GOT3 (cell line): ENCODE data around the gene ASIC4.

Experiments used
- DNase-seq: peaks from one replicate; lab custom pipeline; 2025; ENCODE audit warnings: mixed read lengths; lab: John Stamatoyannopoulos, UW

ASIC4 gene

GRCh38 chr2:219480004-219480403 is 34.3 kb upstream of the ASIC4 start:
- DNase-seq = no peak

- no peak for DNase-seq
Observed at GRCh38 chr2:219482674-219483405, 31.4 kb upstream of the ASIC4 start.

DNA sequence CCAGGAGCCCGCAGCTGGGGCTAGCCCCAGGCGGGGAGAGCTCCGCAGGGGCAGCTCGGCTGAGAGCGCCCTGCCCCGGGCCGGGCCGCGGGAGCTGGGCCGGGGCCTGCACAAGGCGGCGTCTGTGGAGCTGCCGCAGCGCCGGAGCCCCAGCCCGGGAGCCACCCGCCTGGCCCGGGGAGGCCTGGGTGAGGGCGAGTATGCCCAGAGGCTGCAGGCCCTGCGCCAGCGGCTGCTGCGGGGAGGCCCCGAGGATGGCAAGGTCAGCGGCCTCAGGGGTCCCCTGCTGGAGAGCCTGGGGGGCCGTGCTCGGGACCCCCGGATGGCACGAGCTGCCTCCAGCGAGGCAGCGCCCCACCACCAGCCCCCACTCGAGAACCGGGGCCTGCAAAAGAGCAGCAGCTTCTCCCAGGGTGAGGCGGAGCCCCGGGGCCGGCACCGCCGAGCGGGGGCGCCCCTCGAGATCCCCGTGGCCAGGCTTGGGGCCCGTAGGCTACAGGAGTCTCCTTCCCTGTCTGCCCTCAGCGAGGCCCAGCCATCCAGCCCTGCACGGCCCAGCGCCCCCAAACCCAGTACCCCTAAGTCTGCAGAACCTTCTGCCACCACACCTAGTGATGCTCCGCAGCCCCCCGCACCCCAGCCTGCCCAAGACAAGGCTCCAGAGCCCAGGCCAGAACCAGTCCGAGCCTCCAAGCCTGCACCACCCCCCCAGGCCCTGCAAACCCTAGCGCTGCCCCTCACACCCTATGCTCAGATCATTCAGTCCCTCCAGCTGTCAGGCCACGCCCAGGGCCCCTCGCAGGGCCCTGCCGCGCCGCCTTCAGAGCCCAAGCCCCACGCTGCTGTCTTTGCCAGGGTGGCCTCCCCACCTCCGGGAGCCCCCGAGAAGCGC is 30.6 kb upstream of the ASIC4 start:
- DNase-seq = no peak

DNA sequence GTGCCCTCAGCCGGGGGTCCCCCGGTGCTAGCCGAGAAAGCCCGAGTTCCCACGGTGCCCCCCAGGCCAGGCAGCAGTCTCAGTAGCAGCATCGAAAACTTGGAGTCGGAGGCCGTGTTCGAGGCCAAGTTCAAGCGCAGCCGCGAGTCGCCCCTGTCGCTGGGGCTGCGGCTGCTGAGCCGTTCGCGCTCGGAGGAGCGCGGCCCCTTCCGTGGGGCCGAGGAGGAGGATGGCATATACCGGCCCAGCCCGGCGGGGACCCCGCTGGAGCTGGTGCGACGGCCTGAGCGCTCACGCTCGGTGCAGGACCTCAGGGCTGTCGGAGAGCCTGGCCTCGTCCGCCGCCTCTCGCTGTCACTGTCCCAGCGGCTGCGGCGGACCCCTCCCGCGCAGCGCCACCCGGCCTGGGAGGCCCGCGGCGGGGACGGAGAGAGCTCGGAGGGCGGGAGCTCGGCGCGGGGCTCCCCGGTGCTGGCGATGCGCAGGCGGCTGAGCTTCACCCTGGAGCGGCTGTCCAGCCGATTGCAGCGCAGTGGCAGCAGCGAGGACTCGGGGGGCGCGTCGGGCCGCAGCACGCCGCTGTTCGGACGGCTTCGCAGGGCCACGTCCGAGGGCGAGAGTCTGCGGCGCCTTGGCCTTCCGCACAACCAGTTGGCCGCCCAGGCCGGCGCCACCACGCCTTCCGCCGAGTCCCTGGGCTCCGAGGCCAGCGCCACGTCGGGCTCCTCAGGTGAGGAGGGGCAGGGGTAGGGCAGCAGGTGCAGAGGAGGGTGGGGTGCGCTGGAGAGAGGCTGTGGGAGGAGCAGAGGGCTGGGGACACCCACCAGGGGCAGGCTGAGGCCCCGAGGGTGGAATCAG is 29.7 kb upstream of the ASIC4 start:
- no peak for DNase-seq

GRCh38 chr2:219485201-219485580 is 29.1 kb upstream of the ASIC4 start:
- no peak for DNase-seq

DNA sequence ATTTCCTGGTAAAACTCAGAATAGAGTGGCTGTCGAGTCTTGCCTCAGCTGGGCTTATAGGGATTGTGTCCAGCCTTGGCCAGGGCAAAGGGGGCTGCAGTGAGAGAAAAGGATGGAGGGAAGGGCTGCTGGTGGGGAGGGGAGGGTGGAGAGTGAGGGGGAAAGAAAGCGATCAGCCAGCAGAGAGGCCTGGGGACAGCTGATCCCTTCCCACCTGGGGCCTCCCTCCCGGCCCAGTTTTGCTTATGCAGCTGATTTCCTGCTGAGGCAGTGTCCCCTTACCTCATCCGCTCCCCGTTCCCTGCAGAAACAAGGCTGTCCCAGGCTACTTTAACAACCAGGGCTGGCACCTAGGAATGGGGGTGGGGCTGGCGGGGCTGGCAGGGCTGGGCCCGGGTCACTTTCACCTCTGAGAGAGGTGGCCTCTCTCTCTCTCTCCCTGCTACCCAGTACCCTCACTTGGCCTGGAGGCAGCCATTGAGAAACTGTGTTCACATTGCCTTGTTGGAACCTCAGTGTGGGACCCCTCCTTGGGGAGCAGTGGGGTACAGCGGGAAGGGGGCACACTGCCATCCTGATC is 27.8 kb upstream of the ASIC4 start:
- DNase-seq = no peak

GRCh38 chr2:219488149-219488843 is 26.0 kb upstream of the ASIC4 start:
- no peak for DNase-seq

DNA sequence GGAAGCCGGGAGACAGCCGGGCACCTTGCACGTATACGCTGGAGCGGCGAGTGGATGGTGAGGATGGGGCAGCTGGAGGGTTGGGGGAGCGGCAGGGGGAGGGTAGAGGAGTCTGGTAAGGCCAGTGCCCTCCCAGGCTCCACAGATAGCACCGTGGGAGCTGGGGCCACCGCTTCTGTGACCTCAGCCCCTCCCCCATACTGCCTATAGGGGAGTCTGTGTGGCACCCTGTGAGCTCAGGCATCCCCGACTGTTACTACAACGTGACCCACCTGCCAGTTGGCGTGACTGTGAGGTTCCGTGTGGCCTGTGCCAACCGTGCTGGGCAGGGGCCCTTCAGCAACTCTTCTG is 25.5 kb upstream of the ASIC4 start:
- DNase-seq = no peak

DNA sequence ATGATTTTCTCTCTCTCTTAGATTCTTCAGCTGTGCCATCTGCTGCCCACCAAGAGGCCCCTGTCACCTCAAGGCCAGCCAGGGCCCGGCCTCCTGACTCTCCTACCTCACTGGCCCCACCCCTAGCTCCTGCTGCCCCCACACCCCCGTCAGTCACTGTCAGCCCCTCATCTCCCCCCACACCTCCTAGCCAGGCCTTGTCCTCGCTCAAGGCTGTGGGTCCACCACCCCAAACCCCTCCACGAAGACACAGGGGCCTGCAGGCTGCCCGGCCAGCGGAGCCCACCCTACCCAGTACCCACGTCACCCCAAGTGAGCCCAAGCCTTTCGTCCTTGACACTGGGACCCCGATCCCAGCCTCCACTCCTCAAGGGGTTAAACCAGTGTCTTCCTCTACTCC is 25.0 kb upstream of the ASIC4 start:
- no peak for DNase-seq

DNA sequence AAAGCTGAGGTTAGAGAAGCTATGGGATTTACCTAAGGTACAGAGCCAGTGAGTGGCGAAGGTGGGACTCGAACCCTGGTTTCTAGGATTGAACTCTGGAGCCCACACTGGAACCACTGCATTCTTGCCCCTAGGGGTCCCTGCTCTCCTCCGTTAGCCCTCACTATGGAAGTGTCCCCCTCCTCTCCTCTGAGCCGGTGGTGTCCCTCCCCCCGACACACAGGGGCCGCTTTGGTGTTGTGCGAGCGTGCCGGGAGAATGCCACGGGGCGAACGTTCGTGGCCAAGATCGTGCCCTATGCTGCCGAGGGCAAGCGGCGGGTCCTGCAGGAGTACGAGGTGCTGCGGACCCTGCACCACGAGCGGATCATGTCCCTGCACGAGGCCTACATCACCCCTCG is 24.1 kb upstream of the ASIC4 start:
- no peak for DNase-seq

GRCh38 chr2:219490600-219491130 is 23.6 kb upstream of the ASIC4 start:
- DNase-seq = no peak

DNA sequence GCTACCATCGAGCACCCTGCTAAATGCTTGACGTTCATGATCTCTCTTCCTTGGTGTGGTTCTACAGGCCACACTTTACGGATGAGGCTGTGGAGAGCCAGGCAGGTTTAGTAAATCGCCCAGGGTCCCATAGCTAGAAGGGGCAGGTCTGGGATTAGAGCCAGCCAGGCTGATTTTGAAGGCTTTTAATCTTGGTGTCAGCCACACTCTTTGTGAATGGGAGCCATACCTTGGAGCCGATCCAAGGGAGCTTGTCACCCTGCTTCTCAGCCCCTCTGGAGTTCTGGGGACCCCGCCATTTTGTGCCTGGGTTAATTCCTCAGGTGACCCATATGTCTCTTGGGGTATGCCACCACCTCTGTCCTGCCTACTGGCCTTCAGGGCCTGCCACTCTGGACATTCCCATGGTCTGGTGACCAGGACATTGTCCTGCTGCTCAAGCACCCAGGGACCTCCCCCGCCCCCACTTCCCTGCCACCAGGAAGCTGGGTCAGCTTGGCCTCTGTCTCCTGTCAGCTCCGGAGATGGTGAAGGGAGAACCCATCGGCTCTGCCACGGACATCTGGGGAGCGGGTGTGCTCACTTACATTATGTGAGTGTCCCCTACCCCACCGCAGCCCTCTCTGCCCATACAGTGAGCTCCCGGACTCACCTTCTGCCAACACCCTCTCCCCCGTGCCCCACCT is 22.9 kb upstream of the ASIC4 start:
- DNase-seq = no peak

GRCh38 chr2:219492575-219492974 is 21.7 kb upstream of the ASIC4 start:
- no peak for DNase-seq

GRCh38 chr2:219493086-219493485 is 21.2 kb upstream of the ASIC4 start:
- DNase-seq = no peak

- DNase-seq = no peak
Observed at GRCh38 chr2:219494952-219495530, 19.2 kb upstream of the ASIC4 start.

DNA sequence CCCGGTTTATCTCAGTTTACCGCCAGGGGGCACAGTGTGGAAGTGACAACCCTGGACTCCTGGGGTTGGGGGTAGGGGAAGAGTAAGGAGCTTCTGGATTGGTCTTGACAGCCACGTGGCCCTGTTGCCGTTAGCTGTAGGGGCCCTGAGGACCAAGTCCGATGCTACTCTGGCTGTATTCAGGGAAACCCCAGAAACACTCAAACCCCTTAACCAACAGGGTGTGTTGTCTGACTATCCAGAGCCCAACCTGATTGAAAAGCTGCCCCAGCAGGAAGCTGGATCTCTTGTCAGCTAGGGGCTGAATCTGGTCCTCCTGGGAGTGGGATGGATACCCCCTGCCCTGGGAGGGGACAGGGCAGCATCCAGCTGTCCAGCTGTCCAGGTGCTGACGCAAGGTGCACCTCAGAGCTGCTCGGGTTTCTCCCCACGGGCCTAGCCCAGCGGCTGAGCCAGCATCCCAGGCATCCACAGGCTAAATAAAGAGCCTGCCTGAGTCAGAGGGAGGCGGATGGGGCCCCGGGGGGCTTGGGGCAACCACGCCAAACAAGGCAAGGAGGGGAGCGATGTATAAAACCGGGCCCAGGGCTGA is 18.7 kb upstream of the ASIC4 start:
- DNase-seq = no peak

GRCh38 chr2:219496247-219496824 is 17.9 kb upstream of the ASIC4 start:
- DNase-seq = no peak

DNA sequence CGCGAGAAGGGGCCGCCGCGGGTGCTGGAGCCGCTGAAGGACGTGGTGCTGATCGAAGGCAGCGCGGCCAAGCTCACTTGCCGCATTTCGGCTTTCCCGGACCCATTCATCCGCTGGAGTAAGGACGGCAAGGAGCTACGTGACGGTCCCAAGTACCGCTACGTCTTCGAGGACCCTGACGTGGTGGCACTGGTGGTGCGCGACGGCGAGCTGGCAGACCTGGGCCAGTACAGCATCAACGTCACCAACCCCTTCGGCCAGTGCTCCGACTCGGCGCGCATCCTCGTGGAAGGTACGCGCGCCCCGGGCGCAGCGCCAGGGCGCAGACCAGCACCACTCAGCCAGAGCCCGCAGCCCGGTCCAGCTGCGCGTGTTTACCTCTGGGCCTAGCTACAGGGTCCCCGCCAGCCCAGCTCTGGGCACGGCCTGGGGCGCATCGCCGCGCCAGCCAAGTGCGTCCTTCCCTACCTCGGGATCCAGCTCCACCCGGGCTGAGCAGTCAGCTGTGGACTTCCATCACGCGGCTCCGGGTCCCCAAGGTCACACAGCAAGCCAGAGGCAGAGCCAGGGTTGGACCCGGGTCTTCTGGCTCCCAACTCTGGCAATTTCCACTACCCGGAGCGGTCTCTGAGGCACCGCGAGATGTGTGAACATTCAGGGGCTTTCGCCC is 17.3 kb upstream of the ASIC4 start:
- no peak for DNase-seq
